HG02763 (cell line): ENCODE measurements around the gene VKORC1.

Source experiments
- ATAC-seq: cut with Tn5 transposase; IDR thresholded peaks from one replicate; pipeline ENCODE4 v1.9.1; 2021; ENCODE audit warnings: mild to moderate bottlenecking, moderate library complexity; ENCODE audit not compliant: unreplicated experiment

VKORC1 gene

DNA sequence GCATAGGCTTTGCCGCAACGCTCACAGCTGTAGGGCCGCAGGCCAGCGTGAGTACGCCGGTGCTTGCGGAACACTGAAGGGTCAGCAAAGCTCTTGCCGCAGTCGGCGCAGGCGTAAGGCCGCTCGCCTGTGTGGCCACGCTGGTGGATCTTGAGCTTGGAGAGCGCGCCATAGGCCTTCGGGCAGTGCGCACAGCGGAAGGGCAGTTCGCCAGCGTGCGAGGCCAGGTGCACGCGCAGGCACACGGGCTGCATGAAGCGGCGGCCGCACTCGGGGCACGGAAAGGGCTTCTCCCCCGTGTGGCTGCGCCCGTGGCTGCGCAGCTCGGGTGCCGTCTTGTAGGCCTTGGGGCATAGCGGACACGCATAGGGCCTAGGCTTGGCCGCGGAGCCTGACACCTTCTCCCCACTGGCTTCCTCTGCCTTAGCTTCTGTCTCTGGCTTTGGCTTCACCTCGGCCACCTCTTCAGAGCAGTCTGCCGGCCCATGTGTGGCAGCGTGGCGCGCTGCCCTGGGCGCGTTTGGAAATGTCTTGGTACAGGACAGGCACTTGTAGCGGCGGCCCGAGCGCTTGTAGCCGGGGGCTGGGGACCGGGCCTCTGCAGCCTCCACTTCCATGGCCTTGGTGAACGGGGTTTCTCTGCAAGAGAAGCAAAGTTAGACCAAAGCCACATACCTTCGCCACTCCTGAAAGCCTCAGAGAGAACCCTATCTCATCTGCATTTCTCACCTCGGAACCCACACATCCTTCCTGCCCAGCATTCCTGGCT is 30.6 kb downstream of the VKORC1 start:
- ATAC-seq = no peak

DNA sequence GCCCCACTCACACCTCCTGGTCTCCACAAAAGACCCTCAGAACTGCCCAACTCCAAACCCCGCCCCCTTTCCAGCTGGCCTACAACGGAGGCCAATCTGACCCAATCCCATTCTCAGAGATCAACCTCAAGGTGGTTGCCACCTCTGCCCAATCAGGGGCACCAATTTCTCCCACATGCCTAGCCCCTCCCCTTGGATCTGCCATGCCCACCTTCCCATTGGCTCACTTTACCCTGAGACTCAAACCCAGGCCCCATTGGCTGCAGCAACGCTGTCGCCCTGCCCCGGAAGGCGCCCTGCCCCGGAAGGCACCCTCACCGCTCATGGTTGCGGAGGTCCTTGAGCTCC is 31.1 kb downstream of the VKORC1 start:
- ATAC-seq = no peak

DNA sequence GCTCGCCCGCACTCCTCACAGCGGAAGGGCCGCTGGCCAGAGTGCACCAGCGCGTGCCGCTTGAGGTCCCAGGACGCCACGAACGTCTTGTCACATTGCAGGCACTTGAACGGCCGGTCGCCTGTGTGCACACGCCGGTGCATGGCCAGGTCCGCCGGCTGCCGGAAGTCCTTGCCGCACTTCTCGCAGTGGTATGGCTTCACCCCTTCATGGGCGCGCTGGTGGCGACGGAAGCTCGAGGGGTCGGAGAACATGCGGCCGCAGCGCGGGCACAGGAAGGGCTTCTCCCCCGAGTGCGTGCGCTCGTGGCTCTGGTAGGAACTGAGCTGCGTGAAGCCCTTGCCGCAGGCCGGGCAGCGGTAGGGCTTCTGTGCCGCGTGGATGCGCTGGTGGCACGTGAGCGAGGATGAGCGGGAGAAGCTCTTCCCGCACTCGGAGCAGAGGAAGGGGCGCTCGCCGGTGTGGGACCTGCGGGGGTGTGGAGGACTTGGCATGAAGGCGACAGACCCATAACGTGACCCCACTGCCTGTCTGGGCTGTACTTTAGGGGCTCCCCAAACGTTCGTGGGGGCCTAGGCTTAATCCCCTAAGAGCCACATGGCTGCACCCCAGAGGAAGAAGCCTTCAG is 32.7 kb downstream of the VKORC1 start:
- no peak for ATAC-seq

DNA sequence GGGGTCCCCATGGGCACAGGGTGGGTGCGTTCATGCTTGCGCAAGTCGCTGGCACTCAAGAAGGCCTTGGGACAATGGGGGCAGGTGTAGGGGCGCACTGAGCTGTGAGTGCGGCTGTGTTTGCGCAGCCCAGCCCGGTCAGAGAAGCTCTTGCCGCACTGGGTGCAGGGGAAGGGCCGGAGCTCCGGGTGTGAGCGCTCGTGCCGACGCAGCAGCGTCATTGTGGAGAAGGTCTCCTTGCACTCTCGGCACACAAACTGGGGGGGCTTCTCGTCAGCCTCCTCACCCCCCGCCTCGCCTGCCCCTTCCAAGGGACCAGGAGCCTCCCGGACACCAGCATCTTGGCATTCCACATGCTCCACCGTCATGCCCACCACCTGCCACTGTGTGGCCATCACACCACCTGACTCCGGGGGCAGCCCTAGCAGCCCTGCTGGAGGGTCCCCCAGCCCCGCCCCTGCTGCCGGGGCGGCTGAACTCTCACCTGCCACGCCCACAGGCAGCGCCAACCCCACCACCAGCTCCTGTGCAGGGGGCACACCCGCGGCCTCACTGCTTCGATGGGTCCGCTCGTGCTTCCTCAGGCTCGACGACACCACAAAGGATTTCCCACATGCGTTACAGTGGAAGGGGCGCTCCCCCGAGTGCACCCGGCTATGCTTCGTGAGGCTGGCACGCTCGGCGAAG is 33.3 kb downstream of the VKORC1 start:
- no peak for ATAC-seq

DNA sequence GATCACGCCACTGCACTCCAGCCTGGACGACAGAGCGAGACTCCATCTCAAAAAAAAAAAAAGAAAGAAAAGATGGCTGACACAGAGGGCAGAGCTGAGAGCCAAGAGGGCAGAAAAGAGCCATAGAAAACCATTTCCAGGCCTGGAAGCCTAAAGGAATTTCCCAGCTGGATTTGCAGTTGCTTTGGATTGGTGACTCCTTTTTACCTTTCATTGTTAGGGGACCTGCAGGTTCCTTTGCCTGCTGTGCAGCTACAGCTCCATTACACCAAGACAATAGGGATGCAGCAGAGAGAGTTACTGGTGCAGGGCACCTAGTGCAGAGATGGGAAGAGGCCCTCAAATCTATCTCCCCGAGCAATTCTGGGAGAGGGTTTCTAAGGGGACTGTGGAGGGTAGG is 39.0 kb downstream of the VKORC1 start:
- ATAC-seq = no peak

DNA sequence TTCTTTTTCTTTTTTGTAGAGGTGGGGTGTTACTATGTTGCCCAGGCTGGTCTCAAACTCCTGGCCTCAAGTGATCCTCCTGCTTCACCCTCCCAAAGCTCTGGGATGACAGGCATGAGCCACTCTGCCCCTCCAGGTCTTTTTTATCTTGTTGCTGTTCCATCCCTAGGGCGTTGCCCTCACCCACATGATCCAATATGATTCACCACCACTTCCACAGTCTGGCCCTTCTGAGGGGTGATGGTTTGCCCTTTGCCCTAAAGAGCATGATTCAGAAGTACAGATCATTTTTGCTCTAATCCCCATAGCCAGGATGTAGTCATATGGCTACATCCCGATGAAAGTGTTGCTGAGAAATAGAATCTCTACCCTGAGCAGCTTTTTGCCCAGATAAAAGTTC is 42.5 kb downstream of the VKORC1 start:
- ATAC-seq = no peak

DNA sequence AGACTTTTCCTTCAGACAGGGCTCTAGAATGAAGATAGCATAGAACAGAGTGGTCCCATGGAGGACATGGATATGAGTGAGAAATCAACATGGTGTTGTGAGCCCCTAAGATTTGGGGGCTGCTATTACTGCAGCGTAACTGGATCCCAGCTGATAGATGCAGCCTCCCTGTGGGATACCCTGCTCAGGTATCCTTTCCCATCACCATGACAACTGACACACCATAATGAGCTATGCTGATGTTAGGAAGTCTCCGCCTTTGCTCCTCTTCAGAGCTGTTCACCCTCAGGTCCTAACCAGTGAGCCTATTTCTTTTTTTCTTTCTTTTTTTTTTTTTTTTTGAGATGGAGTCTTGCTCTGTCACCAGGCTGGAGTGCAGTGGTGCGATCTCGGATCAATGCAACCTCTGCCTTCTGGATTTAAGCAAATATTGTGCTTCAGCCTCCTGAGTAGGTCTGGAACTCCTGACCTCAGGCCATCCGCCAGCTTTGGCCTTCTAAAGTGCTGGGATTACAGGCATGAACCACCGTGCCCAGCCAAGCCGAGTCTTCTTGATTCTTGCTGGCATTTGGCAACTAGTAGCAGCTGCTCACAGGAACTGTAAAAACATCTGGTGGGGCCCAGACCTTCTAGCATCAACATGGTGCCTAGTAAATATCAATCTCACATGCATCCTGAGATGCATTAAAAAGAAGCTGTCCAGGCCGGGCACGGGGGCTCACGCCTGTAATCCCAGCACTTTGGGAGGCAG is 44.1 kb downstream of the VKORC1 start:
- no peak for ATAC-seq

DNA sequence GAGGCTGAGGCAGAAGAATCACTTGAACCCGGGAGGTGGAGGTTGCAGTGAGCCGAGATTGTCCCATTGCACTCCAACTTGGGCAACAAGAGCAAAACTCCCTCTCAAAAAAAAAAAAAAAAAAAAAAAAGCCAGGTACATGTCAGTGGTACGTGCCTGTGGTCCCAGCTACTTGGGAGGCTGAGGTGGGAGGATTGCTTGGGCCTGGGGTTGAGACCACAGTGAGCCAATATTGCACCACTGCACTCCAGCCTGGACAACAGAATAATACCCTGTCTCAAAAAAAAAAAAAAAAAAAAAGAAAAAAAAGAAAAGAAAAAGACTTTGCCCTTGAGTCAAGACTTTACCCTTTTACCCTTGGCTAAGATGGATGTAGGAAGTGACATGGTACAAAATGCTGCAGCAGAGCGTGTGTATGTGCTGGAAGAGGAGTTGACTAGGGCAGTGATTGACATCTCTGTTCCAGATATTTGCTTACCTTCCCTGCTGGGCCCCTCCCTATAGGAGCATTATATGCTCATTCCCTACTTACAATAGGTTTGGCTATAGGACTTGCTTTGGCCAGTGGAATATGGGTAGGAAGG is 50.6 kb downstream of the VKORC1 start:
- no peak for ATAC-seq

DNA sequence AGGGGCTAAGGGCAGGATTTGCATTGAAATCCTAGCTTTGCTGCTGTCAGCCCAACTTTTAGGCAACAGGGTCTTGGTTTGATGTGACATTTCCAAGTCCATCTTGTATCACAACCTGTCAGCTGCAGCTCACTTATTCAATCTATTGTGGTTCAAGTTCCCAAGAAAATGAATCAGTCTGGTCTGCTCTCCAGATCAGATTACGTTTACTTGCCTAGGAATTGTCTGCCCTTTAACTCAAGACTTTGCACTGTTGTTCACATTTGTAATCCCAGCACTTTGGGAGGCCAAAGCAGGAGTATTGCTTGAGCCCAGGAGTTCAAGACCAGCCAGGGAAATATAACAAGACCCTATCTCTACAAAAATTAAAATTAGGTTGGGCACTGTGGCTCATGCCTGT is 51.2 kb downstream of the VKORC1 start:
- no peak for ATAC-seq

DNA sequence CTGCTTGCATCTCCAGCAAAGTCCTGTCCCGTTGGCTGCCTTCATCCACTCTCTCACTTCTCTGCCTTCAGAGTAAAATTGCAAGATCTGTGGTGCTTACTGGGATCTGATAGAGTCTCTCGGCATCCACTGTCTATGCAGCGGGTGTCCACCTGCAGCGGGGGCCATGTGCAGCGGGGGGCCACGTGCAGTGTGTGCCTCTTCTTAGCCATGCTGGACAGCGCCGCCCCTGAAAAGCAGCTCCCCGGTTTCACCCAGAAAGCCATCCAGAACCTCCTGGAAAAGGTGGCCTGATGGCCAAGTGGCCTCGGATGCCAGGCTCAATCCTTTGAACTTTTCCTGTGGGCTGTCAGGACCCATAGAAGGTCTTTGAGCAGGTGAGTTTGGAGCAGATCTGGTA is 51.7 kb downstream of the VKORC1 start:
- no peak for ATAC-seq
